Stimulated activated CD8-positive, alpha-beta memory T cell treated with anti-CD3 and anti-CD28 coated beads, Interleukin-2, amount 100 ng/mL, for 1 hour (primary cell): ENCODE data around the gene PORCN.
A peak's percentile ranks its signal among the peaks of the same experiment; 100 is the strongest.

Experiments
- DNase-seq, 2 donors: peaks; one replicate each; pipeline ENCODE4 v3.0.0-alpha.2; 2020; ENCODE audit warnings: low read depth in 2 of 2

Gene PORCN

DNA sequence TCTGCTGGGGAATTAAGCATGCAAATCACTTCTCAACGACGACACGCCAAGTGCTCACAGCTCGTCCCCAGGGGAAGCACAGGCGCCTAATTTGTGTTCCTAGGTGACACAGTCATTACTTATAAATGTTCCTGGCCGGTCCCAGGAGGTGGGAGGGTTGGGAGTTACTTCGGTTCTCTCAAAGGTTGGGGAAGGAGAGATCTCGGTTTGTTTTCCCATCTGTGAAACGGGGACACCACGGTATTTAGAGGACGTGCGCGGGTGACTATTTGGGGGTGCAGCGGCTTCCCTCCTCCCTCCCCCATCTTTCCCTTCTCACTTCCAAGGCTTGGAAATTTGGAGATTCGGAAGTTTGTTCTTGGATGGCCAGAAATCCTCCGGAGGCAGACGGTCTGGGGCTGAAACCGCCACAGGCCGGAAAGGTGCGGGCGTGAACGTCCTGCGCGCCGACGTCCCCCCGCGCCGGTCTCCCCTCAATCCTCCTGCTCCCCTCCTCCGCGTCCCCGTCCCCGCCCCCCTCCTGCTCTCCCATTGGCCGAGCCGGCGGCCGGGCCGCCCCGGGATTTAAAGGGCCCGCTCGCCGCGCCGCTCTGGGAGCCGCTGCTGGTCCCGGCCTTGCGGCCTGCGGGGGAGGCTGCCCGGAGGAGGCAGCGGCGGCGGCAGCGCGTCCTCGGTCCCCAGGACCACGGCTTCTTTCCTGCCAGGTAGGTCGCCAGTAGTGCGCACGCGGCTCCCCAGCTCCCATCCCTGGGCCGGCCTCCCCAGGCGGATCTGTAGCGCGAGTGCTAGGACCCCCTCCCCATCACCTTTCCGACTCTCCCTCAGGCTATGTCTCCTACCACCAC is at the start of gene PORCN:
TSS of gene PORCN (plus strand) at position 593 of the 845 bp plus-strand sequence. CDS start 829 bp downstream, outside the sequence.
- peak; percentile 56 to 65 for DNase-seq

DNA sequence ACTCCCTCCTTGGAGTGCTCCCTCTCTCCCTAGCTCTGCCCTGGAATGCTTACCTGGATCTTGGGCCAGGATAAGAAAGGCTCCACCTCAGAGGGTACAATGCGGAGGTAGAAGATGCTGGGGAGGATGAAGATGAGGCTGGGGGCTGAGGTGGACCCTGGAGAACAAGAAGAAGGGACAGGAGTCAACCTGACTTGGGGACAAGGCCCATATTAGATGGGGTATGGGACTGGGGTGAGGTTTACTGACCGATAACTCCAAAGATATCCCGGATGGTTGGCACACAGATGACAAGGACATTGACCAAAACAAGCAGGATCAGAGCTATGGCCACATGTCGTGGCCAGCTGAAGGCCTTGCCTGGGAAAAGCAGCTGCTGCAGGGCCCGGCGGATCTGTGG is 49.3 kb upstream of the PORCN start:
- no peak for DNase-seq

DNA sequence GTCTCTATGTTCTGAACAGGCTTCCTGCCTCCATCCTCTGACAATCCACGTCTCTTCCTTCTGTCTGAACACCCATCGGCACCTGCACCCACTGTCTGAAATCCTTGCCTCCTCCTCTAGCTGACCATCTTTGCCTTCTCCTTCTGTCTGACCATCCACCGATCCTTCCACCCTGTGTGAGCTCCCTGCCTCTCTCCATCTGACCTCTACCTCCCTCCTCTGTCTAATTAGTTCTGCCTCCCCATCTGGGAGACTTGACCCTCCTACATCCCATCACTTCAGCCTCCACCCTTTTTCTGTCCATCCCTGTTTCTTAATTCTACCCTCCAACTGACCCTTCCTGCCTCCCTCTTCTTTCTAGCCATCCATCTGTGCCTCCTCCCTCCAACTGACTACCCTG is 48.8 kb upstream of the PORCN start:
- no peak for DNase-seq

DNA sequence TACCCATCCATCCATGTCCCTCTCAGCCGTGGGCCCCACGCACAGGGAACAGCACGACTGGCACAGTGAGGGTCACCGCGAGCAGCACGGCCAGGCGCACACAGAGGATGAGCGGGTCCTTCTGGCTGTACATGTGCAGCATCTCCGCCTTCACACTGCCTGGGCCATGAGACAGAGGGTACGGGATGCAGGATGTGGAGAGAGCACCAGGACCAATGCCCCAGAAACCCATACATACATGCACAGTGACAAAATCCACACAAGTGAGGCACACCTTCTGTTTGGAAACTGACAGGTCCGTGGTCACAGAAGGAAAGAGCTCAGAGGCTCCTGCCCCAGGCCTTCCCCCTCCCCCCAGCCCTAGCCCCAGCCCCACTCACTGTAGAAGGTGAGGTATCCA is 48.2 kb upstream of the PORCN start:
- no peak for DNase-seq

DNA sequence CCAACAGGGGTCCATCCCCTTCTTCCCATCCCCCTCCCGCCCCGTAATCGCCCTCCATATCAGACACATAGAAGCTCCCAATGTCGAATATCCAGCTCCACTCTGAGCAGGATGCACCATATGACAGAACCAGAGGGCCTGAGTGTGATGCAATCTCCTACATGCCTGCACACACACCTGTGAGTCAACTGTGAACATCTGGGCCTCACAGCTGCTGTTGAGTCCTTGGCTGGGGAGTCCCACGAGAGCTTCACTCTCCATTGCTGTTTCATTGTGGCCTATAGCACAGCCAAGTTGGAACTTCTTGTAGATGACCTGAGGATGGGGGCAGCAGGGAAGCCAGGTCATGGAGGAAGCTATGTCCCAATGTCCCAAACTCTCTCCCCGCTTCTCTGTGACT is 47.0 kb upstream of the PORCN start:
- no peak for DNase-seq

DNA sequence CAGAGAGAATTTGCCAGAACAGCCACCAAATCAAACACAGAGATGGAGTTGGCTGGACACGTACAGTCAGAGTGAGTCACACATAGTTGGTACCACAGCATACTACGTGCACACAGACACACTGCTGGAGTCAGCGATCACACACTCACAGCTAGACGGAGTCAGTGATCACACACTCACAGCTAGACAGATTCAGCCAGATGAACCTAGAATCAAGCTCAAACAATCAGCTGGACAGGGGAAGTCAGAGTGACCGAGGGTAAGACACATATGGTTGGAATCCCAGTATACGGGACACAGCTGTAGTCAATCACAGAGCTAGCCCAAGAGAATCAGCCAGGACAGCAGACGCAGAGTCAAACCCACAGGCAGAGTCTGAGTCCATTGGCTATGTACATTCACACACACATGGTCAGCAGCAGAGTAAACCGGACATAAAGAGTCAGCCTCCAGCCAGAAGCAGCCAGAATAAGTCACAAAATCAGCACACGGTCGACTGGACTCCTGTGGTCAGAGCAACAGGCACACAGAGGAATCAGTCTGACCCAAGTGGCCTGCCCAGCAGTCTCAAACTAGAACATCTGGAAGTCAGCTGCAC is 43.4 kb upstream of the PORCN start:
- DNase-seq = no peak

DNA sequence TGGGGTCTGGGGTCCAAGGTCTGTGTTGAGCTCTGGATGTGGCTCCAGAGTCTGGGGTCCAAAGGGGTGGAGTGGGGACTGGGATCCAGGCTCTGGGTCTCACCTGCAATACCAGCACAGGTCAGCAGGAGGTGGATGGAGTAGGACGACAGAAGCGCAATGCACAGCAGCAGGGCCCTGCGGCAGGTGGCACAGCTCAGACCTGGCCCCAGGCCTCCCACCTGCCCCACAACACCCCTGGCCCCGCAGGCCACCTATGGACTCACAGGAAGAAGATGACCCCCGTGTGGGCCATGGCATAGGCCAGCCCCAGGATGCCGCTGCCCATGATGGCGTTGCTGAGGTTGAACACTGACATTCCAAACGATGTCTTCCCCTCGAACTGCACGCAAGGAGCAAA is 42.1 kb upstream of the PORCN start:
- DNase-seq = no peak

DNA sequence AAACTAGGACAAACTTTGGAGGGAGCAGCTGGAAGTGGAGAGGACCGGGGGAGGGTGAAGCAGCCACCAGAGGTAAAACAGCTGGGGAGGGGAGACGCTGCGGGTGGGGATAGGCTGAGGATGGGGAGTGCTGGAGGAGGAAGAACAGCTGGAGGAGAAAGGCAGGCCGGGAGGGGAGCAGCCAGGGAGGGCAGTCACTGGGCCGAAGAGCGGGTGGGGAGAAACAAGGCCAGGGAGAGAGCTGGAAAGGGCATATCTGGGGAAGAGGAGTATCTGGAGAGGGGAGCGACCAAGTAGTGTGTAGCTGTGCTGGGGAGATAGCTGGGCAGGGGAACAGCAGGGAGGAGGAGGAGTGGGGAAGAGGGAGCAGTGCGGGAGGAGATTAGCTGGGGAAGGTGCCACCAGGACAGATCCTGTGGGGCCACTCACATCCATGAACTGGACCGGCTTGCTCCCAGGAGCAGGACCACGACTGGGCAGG is 41.5 kb upstream of the PORCN start:
- DNase-seq = no peak

DNA sequence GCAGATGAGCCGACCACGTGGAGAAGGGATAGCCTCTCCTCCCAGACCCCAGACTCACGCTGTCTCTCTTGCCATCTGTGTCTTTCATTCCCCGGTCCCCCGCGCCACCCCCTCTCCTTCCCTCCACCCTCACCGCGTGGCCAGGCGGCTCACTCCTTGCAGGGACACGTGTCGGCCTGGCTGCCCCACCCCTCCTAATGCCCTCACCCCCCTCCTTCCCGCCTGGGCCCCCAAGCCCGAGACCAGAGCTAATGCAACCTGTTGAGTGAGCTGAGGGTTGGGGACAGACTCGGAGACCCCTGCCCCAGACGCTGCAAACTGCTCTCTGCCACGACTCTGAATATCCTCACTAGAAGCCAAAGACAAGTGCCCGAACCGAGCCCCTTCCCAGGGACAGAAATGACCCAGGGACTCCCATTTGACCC is 40.5 kb upstream of the PORCN start:
- DNase-seq = no peak

DNA sequence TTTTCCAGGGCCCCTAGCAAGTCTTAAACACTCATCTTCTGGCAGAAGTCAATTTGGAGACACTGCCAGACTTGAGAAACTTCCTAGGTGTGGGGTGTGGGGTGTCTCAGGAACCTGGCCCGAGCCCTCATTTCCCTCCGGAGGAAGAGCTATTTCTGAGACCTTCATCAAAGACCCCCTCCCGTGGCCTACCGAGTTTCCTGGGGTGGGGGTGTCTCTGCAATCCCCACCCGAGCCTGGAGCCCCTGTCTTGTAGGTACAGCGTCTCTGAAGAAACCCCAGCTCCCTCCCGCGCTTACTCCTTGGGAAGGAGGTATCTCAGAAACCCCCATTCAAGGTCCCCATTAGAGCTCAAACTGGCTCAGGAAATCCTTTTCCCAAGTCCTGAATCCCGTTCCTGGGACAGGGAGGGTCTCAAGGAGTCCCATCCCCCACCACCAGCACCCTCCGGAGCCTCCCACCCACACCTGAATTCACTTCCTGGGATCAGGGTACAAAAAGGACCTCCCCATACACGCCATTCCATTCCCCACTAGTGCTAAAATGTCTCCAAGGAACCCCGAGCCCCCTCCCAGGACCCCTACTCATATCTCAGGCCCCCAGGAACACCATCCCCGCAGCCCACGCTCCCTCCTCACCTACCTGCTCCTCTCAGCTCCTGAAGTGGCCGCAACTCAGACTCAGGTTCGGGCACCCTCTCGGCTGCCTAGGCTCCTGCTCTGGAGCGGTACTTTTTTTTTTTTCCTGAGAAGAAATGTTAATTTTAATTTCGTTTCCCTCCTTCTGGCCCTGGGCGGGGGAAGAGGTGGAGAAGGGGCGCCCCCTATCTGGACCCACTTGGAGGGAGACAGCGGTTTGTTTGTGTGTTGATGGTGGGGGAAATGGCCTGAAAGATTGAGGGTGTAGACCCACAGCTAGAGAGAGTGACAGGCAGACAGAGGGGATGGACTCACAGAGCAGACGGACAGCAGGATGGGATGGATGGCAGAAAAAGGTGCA is 39.8 kb upstream of the PORCN start:
- peak in 1 of 2 donors; percentile 5 for DNase-seq

DNA sequence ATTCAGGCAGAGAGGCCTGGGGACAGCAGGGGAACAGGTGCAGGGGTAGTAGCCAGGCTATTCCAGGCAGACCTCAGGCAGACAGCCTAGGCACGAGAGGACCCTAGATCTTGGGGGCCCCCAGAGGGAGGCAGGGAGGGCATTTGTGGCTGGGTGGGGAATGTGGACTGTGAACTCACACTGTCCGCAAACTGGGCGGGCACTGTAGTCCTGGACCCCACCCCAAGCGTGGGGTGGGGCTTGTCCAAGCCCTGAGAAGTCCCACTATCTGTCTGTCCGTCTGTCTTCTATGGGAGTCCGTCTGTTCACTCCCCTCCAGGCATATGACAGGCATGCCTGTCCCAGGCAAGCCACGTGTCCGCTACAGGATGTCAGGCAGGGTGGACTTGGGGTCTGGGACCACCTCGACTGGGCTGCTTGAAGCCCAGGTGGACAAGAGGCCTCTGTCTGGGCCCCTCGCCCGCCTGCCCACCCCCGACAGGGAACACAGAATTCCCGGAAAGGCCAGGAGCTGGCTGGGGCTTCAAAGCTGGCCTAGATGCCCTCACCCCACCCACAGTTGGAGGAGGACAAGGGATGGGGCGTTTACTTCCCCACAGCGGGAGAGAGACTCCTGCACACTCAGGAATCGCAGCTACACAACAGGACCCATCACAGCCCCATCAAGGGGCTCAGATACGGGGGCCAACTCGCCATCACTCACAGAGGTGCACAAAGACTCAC is 38.5 kb upstream of the PORCN start, which contains the start of gene SLC38A5:
TSS of gene SLC38A5 (minus strand) at position 151 of the 723 bp plus-strand sequence. CDS start 2,336 bp downstream, outside the sequence.
- no peak for DNase-seq

DNA sequence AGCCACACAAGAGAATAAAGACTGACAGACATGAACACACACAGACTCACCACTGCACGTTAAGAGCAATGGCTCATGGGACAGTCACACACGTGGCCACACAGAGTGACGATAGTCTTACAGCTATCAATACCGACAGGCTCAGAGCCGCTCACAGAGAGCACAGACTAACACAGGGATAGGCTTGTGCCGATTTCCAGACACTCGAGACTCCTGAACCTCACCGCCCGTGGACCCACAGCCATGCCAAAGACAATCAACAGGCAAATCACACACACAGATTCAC is 38.0 kb upstream of the PORCN start:
- DNase-seq = no peak

DNA sequence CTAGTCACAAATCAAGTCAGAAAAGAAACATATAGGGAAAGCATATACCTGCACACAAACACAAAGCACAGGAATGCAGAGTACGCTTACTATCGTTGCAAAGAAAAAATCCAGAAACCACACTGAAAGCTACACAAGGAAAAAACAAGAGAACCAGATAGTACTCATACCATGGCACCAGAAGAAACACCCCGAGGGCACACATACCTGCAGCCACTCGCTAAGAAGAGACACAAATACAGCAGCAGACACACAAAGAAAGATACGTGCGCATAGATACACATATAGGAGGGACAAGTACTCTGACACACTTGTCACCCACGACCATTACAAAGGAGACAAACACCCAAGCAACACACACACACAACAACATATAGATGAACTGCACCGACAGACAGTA is 37.3 kb upstream of the PORCN start:
- no peak for DNase-seq

DNA sequence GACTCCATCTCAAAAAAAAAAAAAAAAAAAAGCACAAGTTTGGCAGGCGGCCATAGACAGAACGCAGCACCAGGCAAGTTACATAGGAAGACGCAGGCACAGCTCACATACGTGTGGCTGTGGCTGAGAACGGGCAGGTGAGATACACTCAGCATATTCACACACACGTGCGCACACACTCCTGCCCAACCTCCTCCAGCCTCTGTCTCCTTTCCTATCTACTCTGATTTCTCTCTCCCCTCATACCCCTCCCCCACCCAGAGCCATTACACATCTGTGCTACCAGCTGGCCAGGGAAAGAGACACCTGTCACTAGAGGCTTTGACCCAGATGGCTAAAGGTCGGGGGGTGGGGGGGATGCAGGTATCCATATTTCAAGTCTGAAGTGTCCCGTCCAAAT is 36.6 kb upstream of the PORCN start:
- DNase-seq = no peak

DNA sequence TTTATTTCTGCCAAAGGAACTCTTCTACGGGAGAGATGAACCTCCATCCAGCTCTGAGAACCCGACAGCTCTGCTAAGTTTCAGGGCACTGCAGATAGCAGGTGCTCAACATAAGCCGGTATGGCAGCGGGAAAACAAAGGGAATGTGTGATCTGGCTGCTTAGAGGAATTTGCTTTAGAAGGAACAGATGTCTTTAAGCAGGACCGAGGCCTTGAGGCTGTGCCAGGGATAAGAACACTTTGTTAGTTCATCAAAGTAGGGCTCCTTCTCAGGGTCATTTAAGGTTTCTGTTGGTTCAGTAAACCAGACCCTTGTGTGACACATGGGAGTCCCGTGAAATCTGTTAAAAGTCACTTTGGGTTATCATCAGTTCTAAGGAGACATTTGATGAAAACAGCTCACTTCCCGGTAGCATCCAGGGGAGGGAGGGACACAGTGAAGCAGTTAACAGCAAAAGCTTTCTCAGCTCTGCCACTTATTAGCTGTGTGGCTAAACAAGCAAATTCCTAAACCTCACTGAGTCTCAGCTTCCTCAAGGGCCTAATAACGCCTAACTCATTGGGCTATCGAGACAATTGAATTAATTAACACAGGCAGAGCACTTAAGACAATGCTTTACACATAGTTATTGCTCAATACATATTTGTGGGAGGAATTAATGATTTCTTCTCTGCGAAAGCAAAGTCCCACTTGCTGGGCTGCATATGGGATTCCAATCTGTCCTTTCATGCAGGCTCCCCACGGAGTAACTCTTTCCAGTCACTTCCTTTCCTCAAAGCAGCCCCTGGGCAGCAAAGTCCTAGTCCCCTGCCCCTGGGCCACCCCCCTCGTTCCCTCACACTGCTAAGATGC is 35.7 kb upstream of the PORCN start:
- DNase-seq = no peak

DNA sequence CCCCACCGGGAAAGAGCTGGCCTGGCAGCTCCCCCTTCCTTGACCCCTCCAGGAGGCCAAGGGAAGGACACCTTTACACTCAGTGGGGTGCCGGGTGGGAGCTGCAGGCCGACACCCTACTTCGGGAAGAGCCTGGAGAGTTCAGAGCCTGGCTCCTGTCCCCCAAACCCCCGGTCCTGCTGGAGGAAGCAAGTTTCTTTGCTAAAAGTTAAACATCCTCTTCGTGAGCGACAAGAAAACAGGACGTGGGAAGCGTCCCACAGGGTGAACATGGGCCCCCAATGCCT is 35.1 kb upstream of the PORCN start:
- no peak for DNase-seq

DNA sequence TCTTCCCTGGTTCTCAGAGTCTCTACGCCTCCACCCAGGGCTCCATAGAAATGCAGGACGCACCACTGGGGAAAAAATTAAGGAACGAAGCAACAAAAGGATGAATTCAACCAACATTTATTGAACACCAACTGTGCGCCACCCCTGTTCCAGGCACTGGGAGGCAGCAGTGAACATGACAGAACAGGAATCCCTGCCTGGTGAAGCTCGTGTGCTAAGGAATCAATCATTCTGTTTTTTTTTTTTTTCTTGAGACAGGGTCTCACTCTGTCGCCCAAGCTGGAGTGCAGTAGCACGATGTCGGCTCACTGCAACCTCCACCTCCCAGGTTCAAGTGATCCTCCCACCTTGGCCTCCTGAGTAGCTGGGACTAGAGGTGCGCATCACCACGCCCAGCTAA is 34.7 kb upstream of the PORCN start:
- no peak for DNase-seq

DNA sequence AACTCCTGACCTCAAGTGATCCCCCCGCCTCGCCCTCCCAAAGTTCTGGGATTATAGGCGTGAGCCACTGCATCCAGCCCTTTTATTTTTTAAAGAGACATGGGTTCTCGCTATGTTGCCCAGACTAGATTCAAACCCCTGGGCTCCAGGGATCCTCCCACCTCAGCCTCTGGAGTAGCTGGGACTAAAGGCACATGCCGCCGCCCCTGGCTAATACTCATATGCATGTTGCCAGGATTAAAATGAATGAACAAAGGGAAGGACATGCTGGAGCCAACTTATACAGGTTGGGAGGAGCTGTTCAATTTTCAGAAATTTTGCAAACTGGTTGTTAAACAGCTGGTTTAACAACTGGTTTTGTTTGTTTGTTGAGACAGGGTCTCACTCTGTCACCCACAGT is 34.2 kb upstream of the PORCN start:
- no peak for DNase-seq

DNA sequence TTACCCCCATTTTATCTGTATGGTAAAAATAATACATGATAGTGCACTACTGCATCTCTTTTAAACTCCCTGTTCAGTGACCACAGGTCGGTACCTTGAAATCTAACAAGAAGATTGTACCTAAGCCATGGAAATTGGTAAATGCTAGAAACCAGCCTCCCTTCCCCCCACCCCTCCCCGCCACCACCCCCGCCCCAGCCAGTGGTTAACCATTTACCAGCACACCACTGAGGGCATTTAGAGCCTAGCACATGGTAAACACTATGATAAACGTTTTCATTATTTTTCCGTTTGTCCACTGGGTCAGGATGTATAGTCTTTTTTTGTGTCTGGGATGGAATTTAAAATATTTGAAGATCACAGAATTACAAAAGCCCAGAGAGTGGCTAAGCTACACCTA is 33.5 kb upstream of the PORCN start:
- DNase-seq = no peak

DNA sequence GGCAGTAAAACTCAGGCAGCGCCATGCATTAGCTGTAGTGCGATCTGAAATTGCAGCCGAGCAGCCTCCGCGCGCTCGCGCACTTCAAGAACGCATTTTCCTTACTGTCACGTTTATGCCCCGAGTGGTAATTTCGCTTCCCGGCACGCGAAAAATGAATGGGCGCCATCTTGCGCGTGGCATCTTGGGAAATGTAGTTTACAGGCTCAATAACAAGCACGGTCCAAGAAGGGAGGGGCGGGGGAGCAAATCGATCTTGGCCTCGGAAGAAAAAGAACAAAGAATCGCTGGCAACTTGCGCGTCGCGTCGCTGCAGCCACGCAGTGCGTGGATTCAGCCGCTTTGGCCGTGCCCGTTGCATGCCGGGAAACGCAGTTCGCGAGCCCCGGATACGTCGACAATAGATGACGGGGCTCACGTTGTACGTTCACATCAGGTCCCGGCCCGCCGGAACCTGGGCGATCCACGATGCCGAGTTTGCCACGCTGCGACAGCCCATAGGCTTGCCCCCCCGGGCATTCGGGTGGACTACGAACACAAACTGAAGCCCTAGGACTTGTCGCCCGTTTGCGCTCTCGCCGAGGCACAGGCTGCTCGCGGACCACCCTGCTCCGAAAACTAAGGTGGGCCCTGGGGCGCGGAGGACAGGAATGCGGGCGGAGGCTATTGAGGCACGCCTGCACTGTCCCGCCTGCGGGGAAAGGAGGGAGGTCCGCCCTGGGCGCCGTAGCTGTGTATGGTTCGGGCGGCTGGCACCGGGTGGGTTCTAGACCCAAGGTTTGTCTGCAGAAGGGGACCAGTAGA is 32.8 kb upstream of the PORCN start, which contains the start of gene FTSJ1:
TSS of gene FTSJ1 (plus strand) at position 426 of the 804 bp plus-strand sequence. CDS start 1,849 bp downstream, outside the sequence.
- peak; percentile 65 to 74 for DNase-seq
